Muscle of leg (tissue), 11 donors: ENCODE results near the gene CCDC9. TPM values are rescaled to one million over a fixed set of nuclear protein-coding genes. Genes with fewer than 3 reads are reported as not detected.
"Not testable (repeated sequence)": the region's sequence is repeated elsewhere in the genome, so short reads cannot be mapped to it uniquely, and the experiment has no call there.

Experiments
- DNase-seq: peaks from one replicate; pipeline ENCODE4 v3.0.0; 2013
- H3K27ac ChIP-seq: one replicate; pipeline ENCODE4 v1.5.1; 2013; ENCODE audit warnings: mild to moderate bottlenecking, low read length, control low read depth
- H3K27me3 ChIP-seq: one replicate; pipeline ENCODE4 v1.6.1; 2013; ENCODE audit warnings: low read length; ENCODE audit not compliant: control insufficient read depth, insufficient read depth
- H3K36me3 ChIP-seq: one replicate; pipeline ENCODE4 v1.6.1; 2013; ENCODE audit warnings: low read length; ENCODE audit not compliant: control insufficient read depth, insufficient read depth
- H3K4me1 ChIP-seq: one replicate; pipeline ENCODE4 v1.6.1; 2013; ENCODE audit warnings: low read length; ENCODE audit not compliant: control insufficient read depth, insufficient read depth
- H3K4me3 ChIP-seq: one replicate; pipeline ENCODE4 v1.5.1; 2013; ENCODE audit warnings: low read length, control low read depth
- H3K9me3 ChIP-seq: replicated peaks from 2 replicates; pipeline ENCODE4 v1.6.1; 2013; ENCODE audit warnings: low read depth, low read length; ENCODE audit not compliant: control insufficient read depth
- WGBS: methylation state at CpG from one replicate; pipeline ENCODE4 v1.1.5; 2013; ENCODE audit warnings: missing lambda C conversion rate; ENCODE audit not compliant: insufficient coverage; 5-methylcytosine and 5-hydroxymethylcytosine counted together
- polyA plus RNA-seq, 8 donors: library from polyadenylated mRNA; unstranded; fragments of 120-200 nt; gene quantifications; one replicate each; pipeline versions ENCODE4 v1.2.1 to v1.2.3, GENCODE V29; 2013; ENCODE audit warnings: inconsistent platforms in 1 of 8, low replicate concordance in 1 of 8; ENCODE audit not compliant: insufficient read length in 8 of 8, insufficient read depth in 1 of 8
- total RNA-seq: library from RNA; stranded (reverse); fragments of 120-200 nt; gene quantifications from one replicate; pipeline ENCODE4 v1.2.4, GENCODE V29; 2013

The CCDC9 gene
- total and polyA plus RNA-seq, 9 donors = 7.1 to 28.2 (median 22.0) TPM

DNA sequence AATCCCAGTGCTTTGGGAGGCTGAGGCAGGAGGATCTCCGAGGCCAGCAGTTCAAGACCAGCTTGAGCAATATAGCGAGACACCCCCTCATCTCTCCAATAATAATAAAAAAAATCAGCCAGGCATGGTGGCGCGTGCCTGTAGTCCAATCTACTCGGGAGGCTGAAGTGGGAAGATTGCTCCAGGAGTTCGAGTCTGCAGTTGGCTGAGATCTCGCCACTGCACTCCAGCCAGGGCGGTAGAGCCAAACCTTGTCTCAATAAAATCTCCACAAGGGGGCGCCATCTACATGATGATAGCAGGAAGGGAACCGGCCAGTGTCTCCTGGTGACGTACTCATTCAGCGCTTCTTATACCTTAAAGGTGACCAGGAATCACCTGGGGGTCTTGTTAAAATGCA lies 39.7 kb downstream of the CCDC9 start:
- no peak overlapping the region for H3K4me3 ChIP-seq
- peaks cover 3% of the 10 kb centered on the region for H3K36me3 ChIP-seq
- no peak overlapping the region for H3K27ac ChIP-seq
- no peaks in the 10 kb centered on the region for H3K4me1 ChIP-seq
- WGBS = 5% methylated on average over 9 of the region's 12 CpGs
- H3K27me3 ChIP-seq = no peaks in the 10 kb centered on the region
- DNase-seq = peak; percentile 81
- no peaks in the 10 kb centered on the region for H3K9me3 ChIP-seq

DNA sequence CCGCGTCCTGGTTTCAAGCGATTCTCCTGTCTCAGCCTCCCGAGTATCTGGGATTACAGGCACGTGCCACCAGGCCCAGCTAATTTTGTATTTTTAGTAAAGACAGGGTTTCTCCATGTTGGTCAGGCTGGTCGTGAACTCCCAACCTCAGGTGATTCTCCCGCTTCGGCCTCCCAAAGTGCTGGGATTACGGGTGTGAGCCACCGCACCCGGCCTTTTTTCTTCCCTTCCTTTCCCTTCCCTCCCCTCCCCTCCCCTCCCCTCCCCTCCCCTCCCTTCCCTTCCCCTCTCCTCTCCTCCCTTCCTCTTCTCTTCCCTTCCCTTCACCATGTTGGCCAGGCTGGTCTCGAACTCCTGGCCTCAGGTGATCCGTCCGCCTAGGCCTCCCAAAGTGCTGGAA lies 44.5 kb downstream of the CCDC9 start:
- not testable (repeated sequence) for H3K27ac ChIP-seq, H3K9me3 ChIP-seq, H3K4me3 ChIP-seq, H3K27me3 ChIP-seq, H3K36me3 ChIP-seq, H3K4me1 ChIP-seq, DNase-seq
- WGBS = 85% methylated on average over 4 of the region's 14 CpGs

DNA sequence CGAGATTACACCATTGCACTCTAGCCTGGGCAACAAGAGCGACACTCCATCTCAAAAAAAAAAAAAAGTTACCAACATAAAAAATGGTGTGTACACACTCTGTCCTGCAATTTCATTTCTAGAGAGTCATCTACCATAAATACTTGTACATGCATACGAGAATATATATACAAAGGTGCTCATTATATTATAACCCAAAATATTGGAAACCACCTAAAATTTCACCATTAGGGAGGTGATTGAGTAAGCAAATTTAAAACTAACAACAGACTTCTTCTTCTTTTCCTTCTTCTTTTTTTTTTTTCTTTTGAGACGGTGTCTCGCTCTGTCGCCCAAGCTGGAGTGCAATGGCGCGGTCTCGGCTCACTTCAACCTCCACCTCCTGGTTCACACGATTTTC lies 45.9 kb downstream of the CCDC9 start:
- Histone ChIP-seq H3K36me3 (no peaks in the 10 kb centered on the region), H3K4me1 (no peaks in the 10 kb centered on the region), H3K27me3 (no peaks in the 10 kb centered on the region), H3K9me3 (no peaks in the 10 kb centered on the region), H3K27ac (no peak overlapping the region), H3K4me3 (no peak overlapping the region)
- no peak for DNase-seq
- WGBS = no CpG with 5 or more reads among the region's 10 CpGs

DNA sequence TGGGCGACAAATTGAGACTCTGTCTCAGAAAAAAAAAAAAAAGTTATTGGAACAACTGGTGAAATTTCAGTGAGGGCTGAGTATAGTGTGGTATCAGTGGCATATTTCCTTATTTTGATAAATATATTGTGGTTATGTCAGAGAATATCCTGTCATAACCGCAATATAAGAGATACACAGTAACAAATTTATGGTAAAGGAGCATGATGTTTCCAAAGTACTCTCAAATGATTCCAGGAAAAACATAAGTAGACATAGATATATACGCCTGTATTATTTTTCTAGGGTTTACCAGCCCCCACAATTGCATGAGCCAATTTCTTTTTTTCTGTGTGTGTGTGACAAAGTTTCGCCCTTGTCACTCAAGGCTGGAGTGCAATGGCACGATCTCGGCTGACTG lies 47.6 kb downstream of the CCDC9 start:
- Histone ChIP-seq H3K9me3 (no peaks in the 10 kb centered on the region), H3K4me3 (no peak overlapping the region), H3K36me3 (no peaks in the 10 kb centered on the region), H3K27me3 (no peaks in the 10 kb centered on the region), H3K4me1 (no peaks in the 10 kb centered on the region), H3K27ac (no peak overlapping the region)
- no peak for DNase-seq
- WGBS = no CpG with 5 or more reads among the region's 6 CpGs

DNA sequence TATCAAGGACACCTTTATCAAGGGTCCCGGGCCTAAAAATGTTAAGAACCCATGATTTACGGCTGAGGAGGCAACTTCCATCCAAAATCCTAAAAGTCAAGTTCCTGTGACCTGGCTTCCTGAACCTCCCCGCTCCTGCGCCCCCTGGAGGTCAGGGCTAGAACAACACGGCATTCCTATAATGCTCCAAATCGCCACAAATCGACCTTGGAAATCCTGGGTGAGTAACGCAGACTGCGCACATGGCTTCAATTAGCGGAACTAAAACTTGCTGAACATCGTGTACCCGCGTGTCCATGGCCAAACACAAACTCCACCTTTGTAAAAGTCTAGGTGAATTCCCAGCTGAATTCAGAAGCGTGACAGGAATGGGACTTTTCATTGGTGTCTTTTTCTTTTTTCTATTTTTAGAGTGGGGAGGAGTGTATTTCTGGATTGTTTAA lies 49.0 kb downstream of the CCDC9 start:
- Histone ChIP-seq H3K4me1 (no peaks in the 10 kb centered on the region), H3K9me3 (no peaks in the 10 kb centered on the region), H3K27me3 (no peaks in the 10 kb centered on the region), H3K4me3 (no peak overlapping the region), H3K27ac (no peak overlapping the region), H3K36me3 (no peaks in the 10 kb centered on the region)
- WGBS = 7% methylated on average over 9 of the region's 14 CpGs
- peak; percentile 57 for DNase-seq

DNA sequence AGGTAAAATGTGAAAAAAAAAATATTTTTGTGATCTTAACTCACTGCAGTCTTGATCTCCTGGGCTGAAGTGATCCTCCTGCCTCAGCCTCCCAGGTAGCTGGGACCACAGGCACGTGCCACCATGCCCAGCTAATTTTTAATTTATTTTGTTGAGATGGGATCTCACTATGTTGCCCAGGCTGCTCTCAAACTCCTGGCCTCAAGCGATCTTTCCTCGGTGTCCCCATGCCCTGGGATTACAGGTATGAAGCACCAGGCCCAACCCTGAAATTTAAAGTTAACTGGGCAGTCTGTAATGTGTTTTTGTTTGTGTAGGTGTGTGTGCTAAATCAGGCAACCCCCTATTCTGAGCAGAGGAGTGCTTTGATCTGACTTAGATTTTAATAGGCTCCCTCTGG lies 50.0 kb downstream of the CCDC9 start:
- Histone ChIP-seq H3K36me3 (no peaks in the 10 kb centered on the region), H3K27me3 (no peaks in the 10 kb centered on the region), H3K9me3 (no peaks in the 10 kb centered on the region), H3K4me3 (no peak overlapping the region), H3K4me1 (no peaks in the 10 kb centered on the region), H3K27ac (no peak overlapping the region)
- WGBS = 94% methylated on average over 2 of the region's 3 CpGs
- no peak for DNase-seq

DNA sequence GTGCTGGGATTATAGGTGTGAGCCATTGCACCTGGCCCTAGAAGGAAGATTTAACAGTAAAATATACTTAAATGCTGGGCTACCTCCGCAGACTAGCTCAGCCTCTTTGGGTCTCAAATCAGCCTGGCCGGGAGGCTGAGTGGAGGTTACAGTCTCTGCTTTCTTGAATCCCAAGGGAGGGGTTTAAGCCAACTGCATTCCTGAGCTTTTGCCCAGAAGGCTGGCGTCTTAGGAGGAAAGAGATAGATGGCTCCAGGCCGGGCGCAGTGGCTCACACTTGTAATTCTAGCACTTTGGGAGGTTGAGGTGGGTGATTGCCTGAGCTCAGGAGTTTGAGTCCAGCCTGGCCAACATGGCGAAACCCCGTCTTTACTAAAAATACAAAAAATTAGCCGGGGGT lies 52.7 kb downstream of the CCDC9 start:
- no peak overlapping the region for H3K27ac ChIP-seq
- no peak for DNase-seq
- H3K4me3 ChIP-seq = no peak overlapping the region
- H3K9me3 ChIP-seq = no peaks in the 10 kb centered on the region
- no peaks in the 10 kb centered on the region for H3K36me3 ChIP-seq
- no peaks in the 10 kb centered on the region for H3K4me1 ChIP-seq
- 33% methylated on average over 5 of the region's 8 CpGs for WGBS
- H3K27me3 ChIP-seq = no peaks in the 10 kb centered on the region

DNA sequence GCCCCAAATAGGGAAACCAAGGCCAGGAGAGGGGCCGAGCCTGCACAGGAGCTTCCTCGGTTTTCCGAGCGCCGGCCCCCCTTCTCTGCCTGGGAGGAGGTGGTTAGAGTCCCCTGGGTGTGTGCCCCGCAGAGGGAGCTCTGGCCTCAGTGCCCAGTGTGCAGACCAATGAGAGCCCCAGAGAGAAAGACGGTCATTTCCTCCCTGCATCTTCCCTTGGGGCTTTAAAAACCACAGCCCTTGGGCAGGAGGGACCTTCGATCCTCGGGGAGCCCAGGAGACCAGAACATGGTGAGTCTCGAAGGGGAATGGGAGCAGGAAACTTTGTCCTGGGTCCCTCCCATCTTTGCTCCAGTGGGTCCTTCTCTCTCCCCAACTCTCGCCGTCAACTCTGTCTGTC lies 53.3 kb downstream of the CCDC9 start, which contains the start of gene C5AR1:
Gene C5AR1, plus strand, starts transcription at position 254 of the 400 bp plus-strand sequence. Its CDS starts 35 bp downstream, at position 289.
- peak within 1 kb of the TSS; percentile 20 for H3K27ac ChIP-seq
- DNase-seq = peak; percentile 46
- H3K4me3 ChIP-seq = peak within 1 kb of the TSS; percentile 19
- no peaks in the 10 kb centered on the region for H3K4me1 ChIP-seq
- no peaks in the 10 kb centered on the region for H3K36me3 ChIP-seq
- H3K27me3 ChIP-seq = no peaks in the 10 kb centered on the region
- WGBS = 29% methylated on average over 5 of the region's 12 CpGs
- H3K9me3 ChIP-seq = no peaks in the 10 kb centered on the region

DNA sequence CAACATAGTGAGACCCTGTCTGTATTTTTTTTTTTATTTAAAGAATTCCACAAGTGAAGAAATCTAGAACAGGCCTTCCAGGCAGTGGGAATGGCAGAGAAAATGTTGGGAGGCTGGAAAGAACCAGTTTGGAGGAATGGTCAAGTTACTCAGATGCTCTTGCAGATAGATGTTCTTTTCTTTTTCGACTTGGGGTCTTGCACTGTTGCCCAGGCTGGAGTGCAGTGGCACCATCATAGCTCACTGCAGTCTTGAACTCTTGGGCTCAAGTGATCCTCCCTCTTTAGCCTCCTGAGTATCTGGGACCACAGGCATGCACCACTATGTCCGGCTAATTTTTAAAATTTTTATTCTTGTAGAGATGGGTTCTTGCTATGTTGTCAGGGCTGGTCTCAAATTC lies 54.0 kb downstream of the CCDC9 start:
- Histone ChIP-seq H3K4me1 (no peaks in the 10 kb centered on the region), H3K4me3 (no peak overlapping the region)
- 100% methylated on average over 1 of the region's 2 CpGs for WGBS

DNA sequence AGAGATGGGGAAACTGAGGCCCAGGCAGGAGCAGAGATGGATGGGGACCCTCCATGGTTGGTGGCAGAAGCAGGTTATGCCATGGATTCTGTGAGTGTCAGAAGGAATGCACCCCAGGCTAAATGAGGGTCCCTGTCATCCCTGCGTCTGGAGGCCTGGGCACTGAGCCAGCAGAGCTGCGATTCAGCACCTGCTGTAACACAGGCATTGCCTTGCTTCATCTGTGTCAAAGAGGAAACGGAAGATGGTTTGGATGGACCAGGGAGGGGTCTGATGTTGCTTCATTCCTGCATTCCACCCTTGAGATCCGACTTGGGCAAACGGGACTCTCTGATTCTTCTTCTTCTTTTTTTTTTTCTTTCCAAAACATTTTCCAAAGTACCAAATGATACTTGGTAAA lies 54.5 kb downstream of the CCDC9 start:
- H3K9me3 ChIP-seq = no peaks in the 10 kb centered on the region
- DNase-seq = peak; percentile 42
- H3K4me1 ChIP-seq = no peaks in the 10 kb centered on the region
- no peak overlapping the region for H3K4me3 ChIP-seq
- 8% methylated on average over 2 of the region's 5 CpGs for WGBS
- H3K36me3 ChIP-seq = no peaks in the 10 kb centered on the region
- no peak overlapping the region for H3K27ac ChIP-seq
- peaks cover 4% of the 10 kb centered on the region for H3K27me3 ChIP-seq

More for the DNA sequence above, 54.0 kb downstream of the CCDC9 start:
- Histone ChIP-seq H3K9me3 (no peaks in the 10 kb centered on the region), H3K27ac (no peak overlapping the region), H3K27me3 (peaks cover 2% of the 10 kb centered on the region), H3K36me3 (no peaks in the 10 kb centered on the region)
- no peak for DNase-seq

DNA sequence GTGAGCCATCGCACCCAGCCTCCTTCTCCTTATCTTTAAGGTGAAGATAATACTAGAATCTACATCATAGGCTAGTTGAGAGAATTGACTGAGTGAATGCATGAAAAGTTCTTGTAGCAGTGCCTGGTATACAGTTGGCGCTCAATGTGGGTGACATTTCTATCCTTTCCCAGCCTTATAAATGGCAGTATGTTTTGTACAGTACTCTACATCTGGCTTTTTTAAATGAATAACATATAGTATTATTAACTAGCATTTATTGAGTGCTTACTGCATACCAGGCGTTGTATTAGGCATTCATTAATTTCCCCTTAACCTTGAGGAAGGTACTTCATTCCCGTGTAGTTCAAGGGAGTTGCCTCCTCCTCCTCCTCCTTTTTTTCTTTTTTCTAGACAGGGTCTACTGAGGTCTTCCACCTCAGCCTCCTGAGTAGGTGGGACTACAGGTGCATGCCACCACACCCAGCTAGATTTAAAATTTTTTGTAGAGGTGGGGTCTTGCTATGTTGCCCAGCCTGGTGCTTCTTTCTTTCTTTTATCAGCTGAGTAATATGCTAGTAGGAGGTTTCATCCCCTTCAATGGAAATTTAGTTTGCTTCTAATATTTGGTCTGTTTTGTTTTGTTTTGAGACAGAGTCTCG lies 56.2 kb downstream of the CCDC9 start:
- no peak for DNase-seq
- 100% methylated on average over 1 of the region's 5 CpGs for WGBS
- no peak overlapping the region for H3K27ac ChIP-seq
- H3K9me3 ChIP-seq = no peaks in the 10 kb centered on the region
- no peak overlapping the region for H3K4me3 ChIP-seq
- H3K27me3 ChIP-seq = peaks cover 4% of the 10 kb centered on the region
- no peaks in the 10 kb centered on the region for H3K4me1 ChIP-seq
- no peaks in the 10 kb centered on the region for H3K36me3 ChIP-seq
